ENCODE measurements around the gene ALDH4A1. TPM values are rescaled to one million over a fixed set of nuclear protein-coding genes. Genes with fewer than 3 reads are reported as not detected.

The ALDH4A1 gene
- total and polyA plus RNA-seq, 10 of the 15 experiments (the other 5 are each of a cell fraction or from before 2014, with no cell fraction given): 0.06 to 25.5 (median 13.0) TPM

- TF ChIP-seq RBBP5 (conservative IDR thresholded peaks at IDR 0.05) (no peak), POLR2AphosphoS5 (IDR thresholded peaks at IDR 0.05; ENCODE audit: low read length) (no peak; the same call in 1 of the 2 replicates), BMI1 (IDR thresholded peaks at IDR 0.05; ENCODE audit: borderline replicate concordance) (no peak), RCOR1 (conservative IDR thresholded peaks at IDR 0.05; ENCODE audit: low read depth, low read length) (no peak), CHD1 (IDR thresholded peaks at IDR 0.05; ENCODE audit: low read depth, low read length) (no peak), NBN (IDR thresholded peaks at IDR 0.05) (no peak), MEF2A (IDR thresholded peaks at IDR 0.05; ENCODE audit: insufficient read depth, low read depth, low read length) (no peak), CBX5 (IDR thresholded peaks at IDR 0.05; ENCODE audit: low read depth) (no peak), IRF3 (IDR thresholded peaks at IDR 0.05) (no peak), CBX3 (IDR thresholded peaks at IDR 0.05; ENCODE audit: borderline replicate concordance, low read depth) (no peak), ZBTB33 (IDR thresholded peaks at IDR 0.05) (no peak), TAF1 (IDR thresholded peaks at IDR 0.05; ENCODE audit: borderline replicate concordance, low read depth, low read length) (peak; percentile 58; the same call in 1 of the 2 replicates), EED (IDR thresholded peaks at IDR 0.05; ENCODE audit: low read depth) (peak; percentile 92), ATF2 (IDR thresholded peaks at IDR 0.05; ENCODE audit: low read length) (no peak), GABPA (IDR thresholded peaks at IDR 0.05; ENCODE audit: low read depth) (no peak), TBL1XR1 (IDR thresholded peaks at IDR 0.05; ENCODE audit: low read depth, low read length) (no peak), BACH1 (IDR thresholded peaks at IDR 0.05; ENCODE audit: borderline replicate concordance) (no peak), ZNF207 (IDR thresholded peaks at IDR 0.05; ENCODE audit: borderline replicate concordance) (no peak), EP300 (IDR thresholded peaks at IDR 0.05; ENCODE audit: borderline replicate concordance in 1 of 2, control insufficient read depth in 1 of 2, low read depth in 2 of 2, low read length in 2 of 2) (peak; percentile 49 to 60; a peak in 2 of 4 replicates), TCF3 (IDR thresholded peaks at IDR 0.05; ENCODE audit: borderline replicate concordance, insufficient read depth, low read depth, low read length) (no peak), ZZZ3 (IDR thresholded peaks at IDR 0.05; ENCODE audit: control insufficient read depth, insufficient read length, low read depth) (no peak), USF2 (IDR thresholded peaks at IDR 0.05; ENCODE audit: borderline replicate concordance, low read depth, low read length) (no peak), MTA2 (IDR thresholded peaks at IDR 0.05; ENCODE audit: low read depth) (no peak), NFXL1 (IDR thresholded peaks at IDR 0.05; ENCODE audit: borderline replicate concordance) (no peak), RELA (IDR thresholded peaks at IDR 0.05; ENCODE audit: borderline replicate concordance, partially characterized antibody) (no peak), ZNF217 (IDR thresholded peaks at IDR 0.05) (no peak), CREM (IDR thresholded peaks at IDR 0.05; ENCODE audit: low read depth) (peak; percentile 35; the same call in 1 of the 2 replicates)
These were observed 25.4 kb upstream of the ALDH4A1 start (continued) for GRCh38 chr1:18927654-18928272.
